T-cell (primary cell): ENCODE data around the gene GMEB2. TPM values are rescaled to one million over a fixed set of nuclear protein-coding genes. Genes with fewer than 3 reads are reported as not detected.
A peak's percentile ranks its signal among the peaks of the same experiment; 100 is the strongest.

Experiments
- ATAC-seq, 4 experiments: fragments of 200-7000 bp in 3 of 4; fragments of 150-1000 bp in 1 of 4; cut with Tn5 transposase; replicated peaks in 1 of 4; 1 replicate in 3 of 4; 2 replicates in 1 of 4; pipeline ENCODE4 v1.10.0; 2021; ENCODE audit warnings: moderate library complexity in 3 of 4, mild to moderate bottlenecking in 2 of 4, moderate number of reproducible peaks in 1 of 4
- CTCF ChIA-PET, 2 donors: fragments of 300-600 bp; sonication (Branson Sonifier 250); formaldehyde crosslinking; loops; one replicate each; lab custom pipeline; 2022; ENCODE audit warnings: antibody characterized with exemption in 2 of 2; lab: Charles Lee
- POLR2A ChIA-PET, 2 donors: fragments of 300-600 bp; sonication (Branson Sonifier 250); formaldehyde crosslinking; loops; one replicate each; lab custom pipeline; 2022; ENCODE audit warnings: antibody characterized with exemption in 2 of 2; lab: Charles Lee
- DNase-seq, 35 experiments: peaks; one replicate each; pipeline versions ENCODE4 v3.0.0 to v3.0.0-alpha.2; 2013 to 2023
- H3K27ac ChIP-seq: one replicate; pipeline ENCODE4 v1.5.1; 2013; ENCODE audit warnings: low read length
- H3K27me3 ChIP-seq, 2 experiments: replicated peaks in 1 of 2; 1 replicate in 1 of 2; 2 replicates in 1 of 2; pipeline versions ENCODE4 v1.6.1 to v1.7.0; 2013; ENCODE audit warnings: low read length in 1 of 2, mixed read lengths in 1 of 2; ENCODE audit not compliant: control insufficient read depth in 2 of 2, insufficient read depth in 2 of 2; ENCODE audit errors: extremely low read depth in 1 of 2
- H3K36me3 ChIP-seq, 2 donors: 1 replicate in 1 of 2; 2 replicates in 1 of 2; pipeline versions ENCODE4 v1.6.1 to v1.7.0; 2013; ENCODE audit warnings: low read length in 1 of 2; ENCODE audit not compliant: control insufficient read depth in 2 of 2, insufficient read depth in 1 of 2; ENCODE audit errors: extremely low read depth in 1 of 2
- H3K4me1 ChIP-seq, 2 experiments: 1 replicate in 1 of 2; 2 replicates in 1 of 2; pipeline versions ENCODE4 v1.6.1 to v1.7.0; 2013; ENCODE audit warnings: low read length in 2 of 2, mixed read lengths in 1 of 2; ENCODE audit not compliant: insufficient read depth in 2 of 2, control insufficient read depth in 1 of 2; ENCODE audit errors: extremely low read depth in 1 of 2
- H3K4me3 ChIP-seq, 2 donors: 1 replicate in 1 of 2; 2 replicates in 1 of 2; pipeline versions ENCODE4 v1.5.1 to v1.7.0; 2013; ENCODE audit warnings: mild to moderate bottlenecking in 2 of 2, low read length in 1 of 2, moderate library complexity in 1 of 2; ENCODE audit not compliant: control insufficient read depth in 1 of 2; ENCODE audit errors: extremely low read depth in 1 of 2
- H3K9me3 ChIP-seq: 2 replicates; pipeline ENCODE4 v1.7.0; 2013
- H3K27ac Mint-ChIP-seq, 2 donors: one replicate each; pipeline ENCODE4 v1.8.0; 2020 to 2021; ENCODE audit warnings: mild to moderate bottlenecking in 2 of 2, mixed read lengths in 2 of 2
- H3K27me3 Mint-ChIP-seq, 2 donors: one replicate each; pipeline ENCODE4 v1.8.0; 2021 to 2022; ENCODE audit warnings: mixed read lengths in 2 of 2
- H3K36me3 Mint-ChIP-seq: one replicate; pipeline ENCODE4 v1.8.0; 2021; ENCODE audit warnings: mixed read lengths
- H3K4me1 Mint-ChIP-seq, 3 donors: one replicate each; pipeline ENCODE4 v1.8.0; 2020 to 2022; ENCODE audit warnings: mixed read lengths in 3 of 3, mild to moderate bottlenecking in 1 of 3
- H3K4me3 Mint-ChIP-seq, 3 donors: one replicate each; pipeline ENCODE4 v1.8.0; 2020 to 2022; ENCODE audit warnings: mild to moderate bottlenecking in 3 of 3, mixed read lengths in 3 of 3, moderate library complexity in 3 of 3
- H3K9me3 Mint-ChIP-seq, 3 donors: one replicate each; pipeline ENCODE4 v1.8.0; 2020 to 2022; ENCODE audit warnings: mixed read lengths in 3 of 3
- WGBS: methylation state at CpG from one replicate; pipeline ENCODE4 v1.1.5; 2013; ENCODE audit warnings: missing lambda C conversion rate; ENCODE audit not compliant: insufficient coverage; 5-methylcytosine and 5-hydroxymethylcytosine counted together
- total RNA-seq, 35 experiments: library from RNA in 6 of 35; stranded (reverse) in 6 of 35; fragments of 120-200 nt in 1 of 35; gene quantifications; one replicate each; pipeline versions ENCODE4 v1.2.1 to v1.2.4 and lab custom pipeline; 2013 to 2026

The GMEB2 gene
- total RNA-seq, 5 donors from 2014 or later (not counting 1 experiment from before 2014, with no cell fraction given) = 20.7 to 30.3 (median 29.0) TPM

- Mint-ChIP-seq H3K4me3 (no peak overlapping the region), H3K36me3 (no peaks in the 10 kb centered on the region), H3K4me1 (peaks cover 4 to 11% (median 11%) of the 10 kb centered on the region in 3 donors), H3K27ac (no peak overlapping the region), H3K9me3 (no peaks in the 10 kb centered on the region), H3K27me3 (peaks cover 0 to 10% of the 10 kb centered on the region in 2 donors)
- Histone ChIP-seq H3K27me3 (peaks cover 0 to 39% of the 10 kb centered on the region in 2 experiments), H3K4me1 (peaks cover 11 to 15% of the 10 kb centered on the region in 2 experiments), H3K9me3 (no peaks in the 10 kb centered on the region), H3K36me3 (no peaks in the 10 kb centered on the region), H3K4me3 (no peak overlapping the region), H3K27ac (no peak overlapping the region)
- ATAC-seq (peak in 1 of 4 experiments; percentile 61), DNase-seq (no peak)
- CTCF ChIA-PET = no interaction called here
- POLR2A ChIA-PET = interaction anchor here in 1 of 2 donors (0.6 kb wide), 1 partner anchor 28 kb away, joined by 7 read pairs; the partner anchor contains the start of gene HELZ2
- WGBS = no CpG with 5 or more reads among the region's 6 CpGs
These were observed 81.1 kb downstream of the GMEB2 start for GRCh38 chr20:63545814-63546213.

- H3K4me3 Mint-ChIP-seq = no peak overlapping the region
- CTCF ChIA-PET = no interaction called here
- 78% methylated on average over 17 of the region's 19 CpGs for whole genome bisulfite sequencing
- peaks cover 0 to 31% of the 10 kb centered on the region in 2 experiments for H3K27me3 ChIP-seq
- ATAC-seq (no peak), DNase-seq (no peak)
- peaks cover 4 to 13% (median 11%) of the 10 kb centered on the region in 3 donors for H3K4me1 Mint-ChIP-seq
- peaks cover 11 to 15% of the 10 kb centered on the region in 2 experiments for H3K4me1 ChIP-seq
- H3K27ac Mint-ChIP-seq = no peak overlapping the region
- H3K9me3 ChIP-seq = no peaks in the 10 kb centered on the region
- H3K36me3 Mint-ChIP-seq = no peaks in the 10 kb centered on the region
- no peak overlapping the region for H3K4me3 ChIP-seq
- POLR2A ChIA-PET = interaction anchor here in 1 of 2 donors (0.6 kb wide), 1 partner anchor 29 kb away, joined by 7 read pairs; the partner anchor contains the start of gene HELZ2
- H3K36me3 ChIP-seq = no peaks in the 10 kb centered on the region
- no peaks in the 10 kb centered on the region for H3K9me3 Mint-ChIP-seq
- H3K27ac ChIP-seq = no peak overlapping the region
- H3K27me3 Mint-ChIP-seq = peaks cover 0 to 6% of the 10 kb centered on the region in 2 donors
These were observed 81.9 kb downstream of the GMEB2 start for GRCh38 chr20:63544958-63545516.

GRCh38 chr20:63544241-63544957 lies 82.5 kb downstream of the GMEB2 start:
- Mint-ChIP-seq H3K27ac (no peak overlapping the region), H3K4me3 (no peak overlapping the region), H3K9me3 (no peaks in the 10 kb centered on the region), H3K27me3 (peaks cover 0 to 6% of the 10 kb centered on the region in 2 donors), H3K4me1 (peaks cover 2 to 13% (median 9%) of the 10 kb centered on the region in 3 donors), H3K36me3 (no peaks in the 10 kb centered on the region)
- ATAC-seq (no peak), DNase-seq (no peak)
- no peaks in the 10 kb centered on the region for H3K36me3 ChIP-seq
- CTCF ChIA-PET = no interaction called here
- peaks cover 0 to 25% of the 10 kb centered on the region in 2 experiments for H3K27me3 ChIP-seq
- H3K4me1 ChIP-seq = peaks cover 9 to 17% of the 10 kb centered on the region in 2 experiments
- no peak overlapping the region for H3K27ac ChIP-seq
- H3K4me3 ChIP-seq = no peak overlapping the region
- 85% methylated on average over 27 of the region's 27 CpGs for WGBS
- POLR2A ChIA-PET = no interaction called here
- no peaks in the 10 kb centered on the region for H3K9me3 ChIP-seq

GRCh38 chr20:63543733-63544132 lies 83.2 kb downstream of the GMEB2 start:
- Histone ChIP-seq H3K27ac (no peak overlapping the region), H3K9me3 (no peaks in the 10 kb centered on the region), H3K27me3 (peaks cover 0 to 24% of the 10 kb centered on the region in 2 experiments), H3K4me3 (no peak overlapping the region), H3K4me1 (peaks cover 8 to 22% of the 10 kb centered on the region in 2 experiments), H3K36me3 (no peaks in the 10 kb centered on the region)
- Mint-ChIP-seq H3K4me3 (no peak overlapping the region), H3K36me3 (no peaks in the 10 kb centered on the region), H3K27ac (peak overlapping the region in 1 of 2 donors; percentile 24), H3K9me3 (no peaks in the 10 kb centered on the region), H3K27me3 (peaks cover 0 to 6% of the 10 kb centered on the region in 2 donors), H3K4me1 (peaks cover 2 to 11% (median 6%) of the 10 kb centered on the region in 3 donors)
- ChIA-PET POLR2A (no interaction called here), CTCF (no interaction called here)
- ATAC-seq (no peak), DNase-seq (no peak)
- WGBS = 86% methylated on average over 6 of the region's 6 CpGs

- POLR2A ChIA-PET = no interaction called here
- H3K9me3 ChIP-seq = no peaks in the 10 kb centered on the region
- WGBS = 90% methylated on average over 8 of the region's 10 CpGs
- CTCF ChIA-PET = no interaction called here
- H3K4me3 Mint-ChIP-seq = no peak overlapping the region
- peaks cover 0 to 18% of the 10 kb centered on the region in 2 experiments for H3K27me3 ChIP-seq
- H3K27ac ChIP-seq = no peak overlapping the region
- H3K9me3 Mint-ChIP-seq = no peaks in the 10 kb centered on the region
- no peak overlapping the region for H3K4me3 ChIP-seq
- H3K36me3 ChIP-seq = no peaks in the 10 kb centered on the region
- H3K4me1 ChIP-seq = peaks cover 5 to 24% of the 10 kb centered on the region in 2 experiments
- H3K4me1 Mint-ChIP-seq = peaks cover 4 to 11% (median 8%) of the 10 kb centered on the region in 3 donors
- no peak overlapping the region for H3K27ac Mint-ChIP-seq
- ATAC-seq (no peak), DNase-seq (no peak)
- peaks cover 0 to 4% of the 10 kb centered on the region in 2 donors for H3K27me3 Mint-ChIP-seq
- H3K36me3 Mint-ChIP-seq = no peaks in the 10 kb centered on the region
These were observed 83.8 kb downstream of the GMEB2 start for GRCh38 chr20:63543131-63543530.

GRCh38 chr20:63542696-63543095 lies 84.2 kb downstream of the GMEB2 start:
- Histone ChIP-seq H3K36me3 (no peaks in the 10 kb centered on the region), H3K4me1 (peaks cover 5 to 29% of the 10 kb centered on the region in 2 experiments), H3K9me3 (no peaks in the 10 kb centered on the region), H3K4me3 (no peak overlapping the region), H3K27ac (no peak overlapping the region), H3K27me3 (peaks cover 0 to 14% of the 10 kb centered on the region in 2 experiments)
- Mint-ChIP-seq H3K36me3 (no peaks in the 10 kb centered on the region), H3K27me3 (peaks cover 0 to 4% of the 10 kb centered on the region in 2 donors), H3K9me3 (no peaks in the 10 kb centered on the region), H3K4me1 (peaks cover 6 to 14% (median 12%) of the 10 kb centered on the region in 3 donors), H3K4me3 (no peak overlapping the region), H3K27ac (no peak overlapping the region)
- WGBS = 69% methylated on average over 10 of the region's 10 CpGs
- ChIA-PET CTCF (no interaction called here), POLR2A (no interaction called here)
- DNase-seq (no peak), ATAC-seq (no peak)
